MM.1S (cell line): Measurements from ENCODE around the gene NSD2.

Source experiments
- CTCF ChIP-seq: fragments of 300-600 bp; sonication (generic); IDR thresholded peaks from 2 replicates; pipeline ENCODE4 v1.5.1; 2016; ENCODE audit warnings: antibody characterized with exemption, low read length, mixed read lengths
- EZH2phosphoT487 ChIP-seq: fragments of 300-600 bp; sonication (generic); IDR thresholded peaks from 2 replicates; pipeline ENCODE4 v1.6.1; 2018; ENCODE audit warnings: antibody characterized with exemption, low read length

GRCh38 chr4:1851575-1852410, 19.4 kb upstream of the NSD2 start:
- no peak for TF ChIP-seq CTCF
- no peak for TF ChIP-seq EZH2phosphoT487
